Neural crest cell (in vitro differentiated cells): ENCODE measurements around the gene LIMK1. TPM values are rescaled to one million over a fixed set of nuclear protein-coding genes. Genes with fewer than 3 reads are reported as not detected.

Experiments used
- DNase-seq: peaks from one replicate; pipeline ENCODE4 v3.0.0; 2021; ENCODE audit warnings: low read depth, mixed read lengths, low spot score
- H3K27ac Mint-ChIP-seq: one replicate; pipeline ENCODE4 v1.8.0; 2021; ENCODE audit warnings: mild to moderate bottlenecking, mixed read lengths; ENCODE audit not compliant: unreplicated experiment
- H3K27me3 Mint-ChIP-seq: 2 replicates; pipeline ENCODE4 v1.8.0; 2021; ENCODE audit warnings: low read depth, mild to moderate bottlenecking, mixed read lengths
- H3K36me3 Mint-ChIP-seq: 2 replicates; pipeline ENCODE4 v1.8.0; 2021; ENCODE audit warnings: low read depth, mild to moderate bottlenecking, mixed read lengths
- H3K4me1 Mint-ChIP-seq: 2 replicates; pipeline ENCODE4 v1.8.0; 2021; ENCODE audit warnings: mixed read lengths
- H3K4me3 Mint-ChIP-seq: one replicate; pipeline ENCODE4 v1.8.0; 2021; ENCODE audit warnings: mild to moderate bottlenecking, mixed read lengths
- H3K9me3 Mint-ChIP-seq: 2 replicates; pipeline ENCODE4 v1.8.0; 2021; ENCODE audit warnings: mixed read lengths
- total RNA-seq: library from RNA; stranded (reverse); gene quantifications from 2 replicates; pipeline ENCODE4 v1.2.1, GENCODE V29; 2021
- TF ChIP-seq, protein P1 (sequence below): fragments of 200-600 bp; sonication (generic); conservative IDR thresholded peaks from 2 replicates; pipeline ENCODE4 v1.5.0; 2021; ENCODE audit warnings: antibody characterized with exemption, mild to moderate bottlenecking

Gene LIMK1
- total RNA-seq, 1 donor from 2014 or later = 82.1 TPM

DNA sequence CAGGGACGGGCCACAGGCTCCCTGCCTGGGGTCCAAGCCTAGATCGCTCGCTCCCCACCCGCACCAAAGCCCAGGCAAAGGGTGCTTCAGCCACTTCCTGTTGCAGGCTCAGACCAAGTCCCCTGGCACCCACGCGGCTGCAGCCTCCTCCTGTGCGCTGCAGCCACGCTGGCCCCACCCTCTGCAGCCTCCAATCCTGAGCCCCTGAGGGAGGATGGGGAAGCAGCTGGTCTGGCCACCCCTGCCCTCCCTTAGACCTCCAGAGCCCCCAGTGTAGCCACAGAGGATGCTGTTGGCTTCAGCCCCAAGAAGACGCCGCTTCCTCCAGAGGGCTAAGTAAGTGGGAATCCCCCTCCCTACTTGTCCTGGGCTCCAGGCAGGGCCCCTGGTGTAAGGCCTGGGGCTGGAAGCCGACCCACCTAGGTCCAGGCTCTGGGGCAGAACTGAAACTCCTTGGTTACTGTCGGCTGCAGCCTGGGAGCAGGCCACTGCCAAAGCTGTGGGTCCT lies 9.4 kb downstream of the LIMK1 start:
- Mint-ChIP-seq H3K9me3 (peaks cover 3% of the 10 kb centered on the region), H3K27ac (peak overlapping the region; percentile 24)

DNA sequence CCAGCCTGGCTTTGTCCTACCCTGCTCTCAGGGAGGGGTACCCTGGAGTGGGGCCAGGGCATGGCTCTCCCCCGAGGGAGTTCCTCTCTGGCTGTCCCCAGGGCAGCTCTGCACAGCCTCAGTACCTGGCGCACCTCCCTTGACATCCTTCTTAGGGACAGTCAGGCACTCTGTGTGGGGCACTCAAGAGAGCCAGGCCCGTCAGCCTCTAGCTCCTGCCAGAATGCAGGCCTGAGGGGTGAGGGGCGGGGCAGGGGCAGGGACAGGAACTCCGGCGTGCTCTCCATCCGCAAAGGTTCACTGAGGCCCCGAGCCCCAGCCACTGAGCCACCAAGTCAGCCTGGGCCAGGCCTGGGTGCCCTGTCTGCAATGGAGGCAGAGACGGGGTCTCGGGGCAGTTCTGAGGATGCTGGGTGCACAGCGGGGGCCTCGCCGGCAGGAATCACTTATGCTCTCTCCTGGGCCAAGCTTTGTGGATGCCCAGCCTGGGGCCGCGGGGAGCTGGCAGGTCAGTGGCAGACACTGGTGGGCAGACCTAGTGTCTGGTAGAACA lies 10.1 kb downstream of the LIMK1 start:
- no peak for DNase-seq
- H3K4me3 Mint-ChIP-seq = peak overlapping the region; percentile 50
- peaks cover 12% of the 10 kb centered on the region for H3K36me3 Mint-ChIP-seq
- peak overlapping the region; percentile 81 for H3K27ac Mint-ChIP-seq
- TF ChIP-seq, protein P1, sequence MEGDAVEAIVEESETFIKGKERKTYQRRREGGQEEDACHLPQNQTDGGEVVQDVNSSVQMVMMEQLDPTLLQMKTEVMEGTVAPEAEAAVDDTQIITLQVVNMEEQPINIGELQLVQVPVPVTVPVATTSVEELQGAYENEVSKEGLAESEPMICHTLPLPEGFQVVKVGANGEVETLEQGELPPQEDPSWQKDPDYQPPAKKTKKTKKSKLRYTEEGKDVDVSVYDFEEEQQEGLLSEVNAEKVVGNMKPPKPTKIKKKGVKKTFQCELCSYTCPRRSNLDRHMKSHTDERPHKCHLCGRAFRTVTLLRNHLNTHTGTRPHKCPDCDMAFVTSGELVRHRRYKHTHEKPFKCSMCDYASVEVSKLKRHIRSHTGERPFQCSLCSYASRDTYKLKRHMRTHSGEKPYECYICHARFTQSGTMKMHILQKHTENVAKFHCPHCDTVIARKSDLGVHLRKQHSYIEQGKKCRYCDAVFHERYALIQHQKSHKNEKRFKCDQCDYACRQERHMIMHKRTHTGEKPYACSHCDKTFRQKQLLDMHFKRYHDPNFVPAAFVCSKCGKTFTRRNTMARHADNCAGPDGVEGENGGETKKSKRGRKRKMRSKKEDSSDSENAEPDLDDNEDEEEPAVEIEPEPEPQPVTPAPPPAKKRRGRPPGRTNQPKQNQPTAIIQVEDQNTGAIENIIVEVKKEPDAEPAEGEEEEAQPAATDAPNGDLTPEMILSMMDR = no peak
- H3K27me3 Mint-ChIP-seq = no peaks in the 10 kb centered on the region
- H3K4me1 Mint-ChIP-seq = peaks cover 35% of the 10 kb centered on the region
- peaks cover 3% of the 10 kb centered on the region for H3K9me3 Mint-ChIP-seq

More for the DNA sequence above, 9.4 kb downstream of the LIMK1 start:
- DNase-seq = no peak
- H3K4me3 Mint-ChIP-seq = no peak overlapping the region
- H3K27me3 Mint-ChIP-seq = no peaks in the 10 kb centered on the region
- peaks cover 9% of the 10 kb centered on the region for H3K36me3 Mint-ChIP-seq
- TF ChIP-seq, protein P1 = no peak
- peaks cover 32% of the 10 kb centered on the region for H3K4me1 Mint-ChIP-seq

DNA sequence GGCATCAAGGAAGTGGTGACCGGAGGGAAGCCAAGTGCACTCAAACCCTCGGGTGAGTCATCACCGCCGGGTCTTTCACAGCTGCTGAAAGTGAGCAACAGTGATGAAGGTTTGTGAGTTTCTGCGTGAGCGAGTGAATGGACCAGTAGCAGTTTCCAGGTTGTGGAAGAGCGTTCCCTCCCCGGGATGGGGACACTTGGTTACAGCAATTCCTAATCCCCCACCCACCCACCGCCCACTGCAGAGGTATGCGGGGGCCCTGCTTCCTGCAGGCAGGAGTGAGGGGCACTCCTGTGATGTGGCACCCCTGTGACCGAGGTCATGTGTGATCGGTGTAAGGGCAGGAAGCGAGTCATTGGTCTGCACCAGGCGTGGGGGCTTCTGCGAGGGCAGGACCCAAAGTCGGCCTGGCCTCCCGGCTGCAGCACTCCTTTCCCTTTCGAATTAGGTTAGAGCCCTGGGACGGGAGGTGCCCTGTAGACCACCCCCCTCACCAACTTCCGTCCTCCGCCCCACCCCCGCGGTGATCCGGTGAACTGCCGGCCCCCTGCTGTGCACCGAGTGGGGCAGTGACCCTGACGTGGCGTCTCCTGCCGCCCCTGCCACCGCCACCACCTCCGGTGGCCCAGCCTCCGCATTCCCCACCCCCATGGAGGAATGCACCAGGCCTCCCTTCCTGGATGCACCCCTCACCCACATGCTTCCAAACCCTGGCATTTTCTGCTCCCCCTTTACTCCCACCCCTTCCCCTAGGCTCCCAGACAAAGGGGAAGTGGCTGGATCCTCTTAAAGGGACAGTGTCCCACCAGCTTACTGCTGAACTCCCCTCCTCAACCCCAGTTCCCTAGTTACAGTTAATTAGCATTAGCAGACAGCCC lies 10.9 kb downstream of the LIMK1 start:
- Mint-ChIP-seq H3K36me3 (peaks cover 10% of the 10 kb centered on the region), H3K27me3 (no peaks in the 10 kb centered on the region), H3K9me3 (peaks cover 3% of the 10 kb centered on the region), H3K4me1 (peaks cover 35% of the 10 kb centered on the region), H3K27ac (peak overlapping the region; percentile 97), H3K4me3 (peak overlapping the region; percentile 86)
- TF ChIP-seq, protein P1 = no peak
- DNase-seq = no peak

DNA sequence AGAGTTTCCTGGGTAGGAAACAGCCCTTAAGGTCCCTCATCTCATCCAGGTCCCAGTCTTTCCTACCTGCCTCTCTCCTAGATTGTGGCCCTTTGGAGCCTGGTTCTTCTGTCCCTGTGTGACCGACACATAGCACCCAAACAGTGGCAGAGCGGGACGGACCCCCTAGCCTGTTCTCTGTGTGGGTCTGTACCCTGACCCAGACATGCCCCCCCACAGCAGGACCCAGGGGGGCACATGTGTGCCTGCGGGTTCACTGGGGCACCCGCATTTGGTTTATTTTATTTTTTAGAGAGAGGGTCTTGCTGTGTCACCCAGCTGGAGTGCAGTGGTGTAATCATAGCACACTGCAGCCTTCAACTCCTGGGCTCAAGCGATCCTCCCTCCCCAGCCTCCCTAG lies 11.5 kb downstream of the LIMK1 start:
- peaks cover 10% of the 10 kb centered on the region for H3K36me3 Mint-ChIP-seq
- H3K27ac Mint-ChIP-seq = peak overlapping the region; percentile 97
- peak overlapping the region; percentile 86 for H3K4me3 Mint-ChIP-seq
- TF ChIP-seq, protein P1 = no peak
- H3K4me1 Mint-ChIP-seq = peaks cover 35% of the 10 kb centered on the region
- DNase-seq = no peak
- H3K9me3 Mint-ChIP-seq = peaks cover 3% of the 10 kb centered on the region
- no peaks in the 10 kb centered on the region for H3K27me3 Mint-ChIP-seq

DNA sequence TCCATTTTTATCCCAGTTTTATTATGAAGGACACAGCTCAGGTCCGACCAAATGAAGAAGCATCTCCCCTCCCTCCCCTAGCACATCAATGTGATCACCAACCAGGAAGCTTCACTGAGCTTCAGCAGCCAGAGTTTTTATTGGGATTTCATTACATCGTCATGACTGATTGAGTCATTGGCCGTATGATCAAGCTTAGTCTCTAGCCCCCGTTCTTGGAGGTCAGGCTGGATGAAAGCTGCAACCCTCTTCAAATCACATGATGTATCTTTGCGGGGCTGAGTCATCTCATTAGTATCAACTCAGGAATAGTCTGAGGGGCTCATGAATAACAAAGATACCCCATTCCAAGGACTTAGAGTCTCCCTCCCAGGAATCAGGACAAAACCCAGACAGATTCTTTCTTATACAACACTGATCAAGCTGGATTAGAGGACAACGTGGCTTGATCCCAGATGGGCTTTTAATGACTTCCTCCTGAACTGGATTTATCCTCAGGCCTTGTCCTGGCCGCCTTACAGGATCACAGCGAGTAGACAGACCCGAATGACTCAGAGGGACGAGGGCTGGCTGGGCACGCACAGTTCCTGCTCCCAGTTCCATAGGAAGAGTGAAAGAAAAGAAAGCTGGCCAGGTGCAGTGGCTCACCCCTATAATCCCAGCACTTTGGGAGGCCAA lies 14.5 kb downstream of the LIMK1 start:
- H3K27me3 Mint-ChIP-seq = no peaks in the 10 kb centered on the region
- peaks cover 21% of the 10 kb centered on the region for H3K4me1 Mint-ChIP-seq
- no peak for DNase-seq
- peaks cover 3% of the 10 kb centered on the region for H3K9me3 Mint-ChIP-seq
- H3K4me3 Mint-ChIP-seq = peak overlapping the region; percentile 24
- no peak overlapping the region for H3K27ac Mint-ChIP-seq
- peaks cover 14% of the 10 kb centered on the region for H3K36me3 Mint-ChIP-seq
- TF ChIP-seq, protein P1 = no peak
